ENCODE results near the gene SIRT2. TPM values are rescaled to one million over a fixed set of nuclear protein-coding genes. Genes with fewer than 3 reads are reported as not detected.
A peak's percentile ranks its signal among the peaks of the same experiment; 100 is the strongest.

Gene SIRT2
- total RNA-seq, 5 donors from 2014 or later (not counting 1 experiment from before 2014, with no cell fraction given), result 50.7 to 67.6 (median 55.6) TPM

- ChIA-PET POLR2A (interaction anchor here in 1 of 2 donors (0.5 to 1.0 kb wide), 4 partner anchors 10 to 198 kb away, joined by 3 to 8 read pairs (median 4); no protein-coding TSS in a partner anchor), CTCF (interaction anchor here in 1 of 2 donors (1.4 kb wide), 1 partner anchor 19 kb away, joined by 3 read pairs; the partner anchor contains the start of gene ECH1)
- Histone ChIP-seq H3K4me1 (ENCODE audit: control insufficient read depth in 1 of 2, extremely low read depth in 1 of 2, insufficient read depth in 2 of 2, low read length in 2 of 2) (peaks cover 19 to 55% of the 10 kb centered on the region in 2 experiments), H3K36me3 (ENCODE audit: control insufficient read depth in 2 of 2, extremely low read depth in 1 of 2, insufficient read depth in 1 of 2, low read length in 1 of 2) (peaks cover 0 to 24% of the 10 kb centered on the region in 2 donors), H3K9me3 (no peaks in the 10 kb centered on the region), H3K27me3 (replicated peaks in 1 of 2; ENCODE audit: control insufficient read depth in 2 of 2, extremely low read depth in 1 of 2, insufficient read depth in 2 of 2, low read length in 1 of 2) (no peaks in the 10 kb centered on the region), H3K27ac (ENCODE audit: low read length) (peak overlapping the region; percentile 96), H3K4me3 (ENCODE audit: control insufficient read depth in 1 of 2, extremely low read depth in 1 of 2, low read length in 1 of 2) (peak overlapping the region; percentile 74 to 77)
- peak overlapping the region; percentile 97 to 98 for H3K27ac Mint-ChIP-seq
- H3K36me3 Mint-ChIP-seq, result peaks cover 18% of the 10 kb centered on the region
- ATAC-seq (replicated peaks in 1 of 4), result no peak
- DNase-seq, result peak in 22 of 35 experiments; percentile 19 to 70 (median 36)
- WGBS (ENCODE audit: insufficient coverage), result under 1% methylated on average over 38 of the region's 40 CpGs
- no peaks in the 10 kb centered on the region for H3K27me3 Mint-ChIP-seq
- H3K9me3 Mint-ChIP-seq, result no peaks in the 10 kb centered on the region
- H3K4me3 Mint-ChIP-seq, result peak overlapping the region; percentile 90 to 97 (median 94)
- H3K4me1 Mint-ChIP-seq, result peaks cover 47 to 51% (median 48%) of the 10 kb centered on the region in 3 donors
These were observed 48.3 kb downstream of the SIRT2 start for GRCh38 chr19:38850976-38851621.

GRCh38 chr19:38850436-38850975 lies 48.9 kb downstream of the SIRT2 start:
- H3K27me3 Mint-ChIP-seq, result no peaks in the 10 kb centered on the region
- Histone ChIP-seq H3K27me3 (replicated peaks in 1 of 2; ENCODE audit: control insufficient read depth in 2 of 2, extremely low read depth in 1 of 2, insufficient read depth in 2 of 2, low read length in 1 of 2) (no peaks in the 10 kb centered on the region), H3K4me1 (ENCODE audit: control insufficient read depth in 1 of 2, extremely low read depth in 1 of 2, insufficient read depth in 2 of 2, low read length in 2 of 2) (peaks cover 20 to 60% of the 10 kb centered on the region in 2 experiments), H3K27ac (ENCODE audit: low read length) (peak overlapping the region; percentile 96), H3K4me3 (ENCODE audit: control insufficient read depth in 1 of 2, extremely low read depth in 1 of 2, low read length in 1 of 2) (peak overlapping the region; percentile 74 to 77), H3K9me3 (no peaks in the 10 kb centered on the region), H3K36me3 (ENCODE audit: control insufficient read depth in 2 of 2, extremely low read depth in 1 of 2, insufficient read depth in 1 of 2, low read length in 1 of 2) (peaks cover 0 to 30% of the 10 kb centered on the region in 2 donors)
- 0% methylated on average over 26 of the region's 26 CpGs for WGBS (ENCODE audit: insufficient coverage)
- H3K4me3 Mint-ChIP-seq, result peak overlapping the region; percentile 90 to 97 (median 94)
- ChIA-PET CTCF (interaction anchor here in 1 of 2 donors (1.4 kb wide), 1 partner anchor 19 kb away, joined by 3 read pairs; the partner anchor contains the start of gene ECH1), POLR2A (interaction anchor here in 1 of 2 donors (0.6 to 1.0 kb wide), 2 partner anchors 15 to 198 kb away, joined by 4 to 8 read pairs; no protein-coding TSS in a partner anchor)
- H3K36me3 Mint-ChIP-seq, result peaks cover 24% of the 10 kb centered on the region
- peak overlapping the region; percentile 97 to 98 for H3K27ac Mint-ChIP-seq
- H3K4me1 Mint-ChIP-seq, result peaks cover 53 to 57% (median 54%) of the 10 kb centered on the region in 3 donors
- ATAC-seq (replicated peaks in 1 of 4), result peak; percentile 72 to 77 (median 74)
- peak in 19 of 35 experiments; percentile 96 to 100 (median 100) for DNase-seq
- no peaks in the 10 kb centered on the region for H3K9me3 Mint-ChIP-seq

DNA sequence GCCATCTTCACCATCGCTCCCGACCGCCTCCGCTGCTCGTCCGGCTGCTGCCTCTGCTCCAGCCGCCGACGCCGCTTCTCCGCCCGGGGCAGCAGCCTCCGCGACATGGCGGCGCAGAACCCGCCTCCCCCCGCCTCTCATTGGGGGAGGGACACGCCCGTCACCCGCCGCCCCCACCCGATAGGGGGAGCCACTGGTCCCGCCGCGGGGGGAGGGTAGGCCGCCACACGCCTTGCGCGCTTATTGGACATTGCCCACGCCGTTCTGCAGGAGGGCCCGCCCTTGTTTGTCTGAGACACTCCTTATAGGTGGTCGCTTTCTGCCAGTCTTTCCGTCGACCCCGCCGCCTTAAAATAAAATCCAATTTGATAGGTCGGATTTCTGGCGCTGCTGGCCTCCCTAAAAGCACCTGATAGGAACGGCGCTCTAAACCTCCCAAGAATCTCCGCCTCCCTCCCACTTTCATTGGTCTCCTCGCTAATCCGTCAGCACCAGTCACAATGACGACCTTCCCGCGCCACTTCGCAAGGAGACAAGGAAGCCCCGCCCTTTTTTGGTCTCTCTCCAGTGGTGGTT lies 49.5 kb downstream of the SIRT2 start, which contains the start of gene HNRNPL:
TSS of gene HNRNPL (minus strand) at position 127 of the 576 bp plus-strand sequence. CDS start at position 107, 20 bp downstream.
- Mint-ChIP-seq H3K9me3 (no peaks in the 10 kb centered on the region), H3K27me3 (no peaks in the 10 kb centered on the region), H3K4me1 (peaks cover 57 to 62% (median 58%) of the 10 kb centered on the region in 3 donors), H3K36me3 (peaks cover 26% of the 10 kb centered on the region), H3K27ac (peak within 1 kb of the TSS; percentile 97 to 98), H3K4me3 (peak within 1 kb of the TSS; percentile 90 to 97 (median 94))
- peaks cover 0 to 36% of the 10 kb centered on the region in 2 donors for H3K36me3 ChIP-seq (ENCODE audit: control insufficient read depth in 2 of 2, extremely low read depth in 1 of 2, insufficient read depth in 1 of 2, low read length in 1 of 2)
- WGBS (ENCODE audit: insufficient coverage), result under 1% methylated on average over 37 of the region's 50 CpGs
- no peaks in the 10 kb centered on the region for H3K27me3 ChIP-seq (replicated peaks in 1 of 2; ENCODE audit: control insufficient read depth in 2 of 2, extremely low read depth in 1 of 2, insufficient read depth in 2 of 2, low read length in 1 of 2)
- POLR2A ChIA-PET, result interaction anchor here in 1 of 2 donors (0.8 to 1.4 kb wide), 4 partner anchors 9 to 50 kb away, joined by 4 to 13 read pairs (median 6); partner anchors contain the start of genes ECH1, NFKBIB and SIRT2
- ATAC-seq (replicated peaks in 1 of 4) (peak; percentile 70 to 72 (median 72)), DNase-seq (peak in 31 of 35 experiments; percentile 98 to 100 (median 99))
- H3K27ac ChIP-seq (ENCODE audit: low read length), result peak within 1 kb of the TSS; percentile 96
- H3K4me3 ChIP-seq (ENCODE audit: control insufficient read depth in 1 of 2, extremely low read depth in 1 of 2, low read length in 1 of 2), result peak within 1 kb of the TSS; percentile 74 to 77
- CTCF ChIA-PET, result interaction anchor here in 1 of 2 donors (1.0 kb wide), 5 partner anchors 18 to 203 kb away, joined by 3 to 10 read pairs (median 4); partner anchors contain the start of genes ACTN4 and ECH1
- peaks cover 20 to 65% of the 10 kb centered on the region in 2 experiments for H3K4me1 ChIP-seq (ENCODE audit: control insufficient read depth in 1 of 2, extremely low read depth in 1 of 2, insufficient read depth in 2 of 2, low read length in 2 of 2)
- no peaks in the 10 kb centered on the region for H3K9me3 ChIP-seq

DNA sequence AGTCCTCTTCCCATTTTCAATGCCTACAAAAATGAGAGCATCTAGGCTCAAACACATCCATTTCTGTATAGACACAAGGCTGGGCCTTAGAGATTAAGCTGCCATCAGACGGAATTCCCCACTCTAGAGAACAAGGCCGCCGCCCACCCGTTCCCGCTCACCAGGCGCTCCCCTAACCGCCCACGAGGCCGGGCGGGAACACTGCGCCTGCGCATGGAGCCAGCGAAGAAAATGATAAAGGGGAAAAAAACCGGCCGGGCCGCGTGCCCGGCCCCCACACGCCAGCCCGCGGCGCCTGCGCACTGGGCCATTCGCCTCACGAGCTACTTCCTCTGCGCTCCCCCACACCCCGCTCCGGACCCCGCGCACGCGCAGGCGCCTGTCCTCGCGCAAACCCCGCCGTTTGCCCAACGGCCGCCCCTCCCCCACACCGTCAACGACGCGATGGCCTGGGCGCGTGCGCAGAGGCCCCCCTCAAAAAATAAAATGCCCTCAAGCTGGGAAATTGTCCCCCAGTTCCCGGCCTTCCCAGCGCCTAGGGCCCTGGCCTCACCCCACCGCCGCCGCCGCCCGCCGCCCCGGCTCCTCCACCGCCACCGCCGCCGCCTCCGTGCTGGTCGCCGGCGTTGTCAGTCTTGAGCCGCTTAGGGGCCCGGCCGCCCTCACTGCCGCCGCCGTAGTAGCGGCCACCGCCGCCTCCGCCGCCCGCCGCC lies 50.1 kb downstream of the SIRT2 start:
- ATAC-seq (replicated peaks in 1 of 4) (peak; percentile 31 to 44 (median 36)), DNase-seq (peak; percentile 89 to 99 (median 94))
- POLR2A ChIA-PET, result interaction anchor here (0.5 to 1.4 kb wide), 7 partner anchors 9 to 168 kb away, joined by 3 to 13 read pairs (median 5); partner anchors contain the start of genes ECH1 (in 1 of the 2), NFKBIB (in 1 of the 2) and SIRT2 (in 1 of the 2)
- under 1% methylated on average over 61 of the region's 76 CpGs for WGBS (ENCODE audit: insufficient coverage)
- CTCF ChIA-PET, result interaction anchor here in 1 of 2 donors (0.7 to 1.0 kb wide), 6 partner anchors 17 to 202 kb away, joined by 3 to 10 read pairs (median 4); partner anchors contain the start of genes ACTN4, ECH1, MRPS12 and SARS2
- Mint-ChIP-seq H3K4me3 (peak overlapping the region; percentile 90 to 97 (median 94)), H3K27me3 (no peaks in the 10 kb centered on the region), H3K36me3 (peaks cover 30% of the 10 kb centered on the region), H3K9me3 (no peaks in the 10 kb centered on the region), H3K27ac (peak overlapping the region; percentile 97 to 98), H3K4me1 (peaks cover 61 to 69% (median 64%) of the 10 kb centered on the region in 3 donors)
- no peaks in the 10 kb centered on the region for H3K9me3 ChIP-seq
- H3K27me3 ChIP-seq (replicated peaks in 1 of 2; ENCODE audit: control insufficient read depth in 2 of 2, extremely low read depth in 1 of 2, insufficient read depth in 2 of 2, low read length in 1 of 2), result no peaks in the 10 kb centered on the region
- peak overlapping the region; percentile 51 to 60 for H3K4me3 ChIP-seq (ENCODE audit: control insufficient read depth in 1 of 2, extremely low read depth in 1 of 2, low read length in 1 of 2)
- H3K36me3 ChIP-seq (ENCODE audit: control insufficient read depth in 2 of 2, extremely low read depth in 1 of 2, insufficient read depth in 1 of 2, low read length in 1 of 2), result peaks cover 0 to 42% of the 10 kb centered on the region in 2 donors
- H3K4me1 ChIP-seq (ENCODE audit: control insufficient read depth in 1 of 2, extremely low read depth in 1 of 2, insufficient read depth in 2 of 2, low read length in 2 of 2), result peaks cover 21 to 72% of the 10 kb centered on the region in 2 experiments
- peak overlapping the region; percentile 96 for H3K27ac ChIP-seq (ENCODE audit: low read length)

DNA sequence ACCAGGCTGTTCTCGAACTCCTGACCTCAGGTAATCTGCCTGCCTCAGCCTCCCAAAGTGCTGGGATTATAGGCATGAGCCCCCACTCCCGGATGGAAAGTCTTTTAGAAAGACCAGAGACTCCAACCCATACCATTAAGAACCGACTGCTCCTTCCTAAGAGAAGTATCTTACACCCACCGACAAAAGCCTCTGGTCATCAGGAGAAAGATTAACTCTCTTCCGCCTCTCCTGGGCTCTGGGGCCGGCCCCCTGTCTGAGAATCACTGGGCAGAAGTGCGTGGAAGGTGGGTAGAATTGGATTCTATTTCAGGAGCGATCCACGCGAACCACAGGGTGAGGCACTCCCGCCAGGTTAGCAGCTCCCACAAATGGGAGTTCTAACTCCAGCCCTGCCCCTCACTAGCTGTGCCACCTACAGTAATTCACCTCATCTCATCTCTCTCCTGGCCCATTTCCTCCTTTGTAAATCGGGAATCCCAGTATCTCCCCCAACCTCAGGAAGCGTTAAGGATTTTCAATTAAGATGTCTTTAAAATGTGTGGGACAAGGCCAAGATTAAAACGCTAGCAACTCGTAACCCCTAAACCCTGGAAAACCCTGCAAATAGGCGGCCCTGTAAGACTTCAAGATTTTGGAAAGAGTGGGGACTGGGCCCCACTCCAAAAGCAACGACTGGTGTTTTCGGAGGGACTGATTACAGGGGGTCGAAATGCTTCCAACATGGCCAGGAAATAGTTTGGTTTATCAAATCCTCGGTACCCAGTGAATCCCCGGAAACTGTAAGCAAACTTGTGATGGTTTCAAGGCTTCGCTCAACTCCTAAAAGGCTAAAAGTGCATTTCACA lies 50.9 kb downstream of the SIRT2 start:
- peaks cover 0 to 50% of the 10 kb centered on the region in 2 donors for H3K36me3 ChIP-seq (ENCODE audit: control insufficient read depth in 2 of 2, extremely low read depth in 1 of 2, insufficient read depth in 1 of 2, low read length in 1 of 2)
- ChIA-PET POLR2A (interaction anchor here (0.5 to 1.4 kb wide), 9 partner anchors 8 to 167 kb away, joined by 3 to 13 read pairs (median 5); partner anchors contain the start of genes ECH1 (in 1 of the 2), NFKBIB (in 1 of the 2) and SIRT2 (in 1 of the 2)), CTCF (interaction anchor here in 1 of 2 donors (0.7 to 1.0 kb wide), 6 partner anchors 17 to 201 kb away, joined by 3 to 10 read pairs (median 4); partner anchors contain the start of genes ACTN4, ECH1, MRPS12 and SARS2)
- WGBS (ENCODE audit: insufficient coverage), result 10% methylated on average over 8 of the region's 22 CpGs
- Mint-ChIP-seq H3K36me3 (peaks cover 37% of the 10 kb centered on the region), H3K9me3 (no peaks in the 10 kb centered on the region), H3K27ac (peak overlapping the region; percentile 88 to 91), H3K27me3 (no peaks in the 10 kb centered on the region), H3K4me1 (peaks cover 67 to 76% (median 70%) of the 10 kb centered on the region in 3 donors), H3K4me3 (peak overlapping the region; percentile 90 to 97 (median 94))
- no peaks in the 10 kb centered on the region for H3K27me3 ChIP-seq (replicated peaks in 1 of 2; ENCODE audit: control insufficient read depth in 2 of 2, extremely low read depth in 1 of 2, insufficient read depth in 2 of 2, low read length in 1 of 2)
- peak overlapping the region; percentile 51 to 60 for H3K4me3 ChIP-seq (ENCODE audit: control insufficient read depth in 1 of 2, extremely low read depth in 1 of 2, low read length in 1 of 2)
- DNase-seq (no peak), ATAC-seq (replicated peaks in 1 of 4) (no peak)
- peak overlapping the region; percentile 96 for H3K27ac ChIP-seq (ENCODE audit: low read length)
- peaks cover 29 to 79% of the 10 kb centered on the region in 2 experiments for H3K4me1 ChIP-seq (ENCODE audit: control insufficient read depth in 1 of 2, extremely low read depth in 1 of 2, insufficient read depth in 2 of 2, low read length in 2 of 2)
- no peaks in the 10 kb centered on the region for H3K9me3 ChIP-seq

All from T-cell (primary cell).